ENCODE results near the gene CHST11.

Gene CHST11

DNA sequence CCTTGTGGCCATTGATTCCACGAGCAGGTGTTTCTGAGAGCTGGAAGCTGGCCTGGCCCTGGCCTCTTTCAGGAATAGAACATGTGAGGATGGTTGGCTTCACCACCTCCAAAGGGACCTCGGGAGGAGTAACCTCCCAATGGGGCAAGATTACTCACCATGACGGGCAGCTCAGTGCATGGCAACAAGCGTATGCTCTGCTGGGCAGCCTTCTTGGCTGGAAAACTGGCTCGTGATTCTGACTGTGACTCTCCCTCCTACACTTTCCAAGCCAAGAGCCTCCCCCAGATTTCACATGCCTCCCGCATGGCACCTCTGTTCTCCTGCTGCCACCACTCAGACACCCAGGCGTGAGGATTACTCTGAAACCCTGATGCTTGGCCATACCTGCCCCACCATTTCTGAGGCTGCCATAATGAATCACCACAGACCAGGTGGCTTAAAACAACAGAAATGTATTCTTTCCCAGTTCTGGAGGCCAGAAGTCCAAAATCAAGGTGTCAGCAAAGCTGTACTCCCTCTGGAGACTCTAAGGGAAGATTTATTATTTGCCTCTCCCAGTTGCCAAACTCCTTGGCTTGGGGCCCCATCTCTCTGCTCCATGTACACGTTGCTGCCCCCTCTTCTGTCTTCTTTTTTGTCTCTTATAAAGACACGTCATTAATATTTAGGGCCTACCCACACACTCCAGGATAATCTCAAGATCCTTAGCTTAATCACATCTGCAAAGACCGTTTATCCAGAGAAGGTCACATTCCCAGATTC, 215.9 kb downstream of the CHST11 start:
- TF ChIP-seq, protein P1, sequence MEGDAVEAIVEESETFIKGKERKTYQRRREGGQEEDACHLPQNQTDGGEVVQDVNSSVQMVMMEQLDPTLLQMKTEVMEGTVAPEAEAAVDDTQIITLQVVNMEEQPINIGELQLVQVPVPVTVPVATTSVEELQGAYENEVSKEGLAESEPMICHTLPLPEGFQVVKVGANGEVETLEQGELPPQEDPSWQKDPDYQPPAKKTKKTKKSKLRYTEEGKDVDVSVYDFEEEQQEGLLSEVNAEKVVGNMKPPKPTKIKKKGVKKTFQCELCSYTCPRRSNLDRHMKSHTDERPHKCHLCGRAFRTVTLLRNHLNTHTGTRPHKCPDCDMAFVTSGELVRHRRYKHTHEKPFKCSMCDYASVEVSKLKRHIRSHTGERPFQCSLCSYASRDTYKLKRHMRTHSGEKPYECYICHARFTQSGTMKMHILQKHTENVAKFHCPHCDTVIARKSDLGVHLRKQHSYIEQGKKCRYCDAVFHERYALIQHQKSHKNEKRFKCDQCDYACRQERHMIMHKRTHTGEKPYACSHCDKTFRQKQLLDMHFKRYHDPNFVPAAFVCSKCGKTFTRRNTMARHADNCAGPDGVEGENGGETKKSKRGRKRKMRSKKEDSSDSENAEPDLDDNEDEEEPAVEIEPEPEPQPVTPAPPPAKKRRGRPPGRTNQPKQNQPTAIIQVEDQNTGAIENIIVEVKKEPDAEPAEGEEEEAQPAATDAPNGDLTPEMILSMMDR (IDR thresholded peaks at IDR 0.05), result no peak

DNA sequence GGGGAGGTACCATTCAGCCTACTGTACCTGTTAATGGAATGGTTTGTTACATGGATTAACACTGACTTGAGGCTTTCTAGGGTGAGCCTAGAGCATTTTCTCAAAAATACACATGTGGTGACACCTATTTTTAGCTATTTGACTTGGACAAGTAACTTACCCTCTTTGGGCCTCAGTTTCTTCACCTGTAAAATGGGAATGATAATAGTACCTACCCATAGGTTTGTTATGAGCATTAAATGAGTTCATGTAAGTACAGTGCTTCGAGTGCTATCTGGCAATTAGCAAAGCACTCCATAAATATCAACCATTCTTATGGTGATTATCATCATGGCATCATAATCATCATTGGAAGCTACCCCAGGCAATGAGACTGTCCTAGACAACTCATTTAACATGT, 216.5 kb downstream of the CHST11 start:
- TF ChIP-seq, protein P1 (IDR thresholded peaks at IDR 0.05), result no peak

DNA sequence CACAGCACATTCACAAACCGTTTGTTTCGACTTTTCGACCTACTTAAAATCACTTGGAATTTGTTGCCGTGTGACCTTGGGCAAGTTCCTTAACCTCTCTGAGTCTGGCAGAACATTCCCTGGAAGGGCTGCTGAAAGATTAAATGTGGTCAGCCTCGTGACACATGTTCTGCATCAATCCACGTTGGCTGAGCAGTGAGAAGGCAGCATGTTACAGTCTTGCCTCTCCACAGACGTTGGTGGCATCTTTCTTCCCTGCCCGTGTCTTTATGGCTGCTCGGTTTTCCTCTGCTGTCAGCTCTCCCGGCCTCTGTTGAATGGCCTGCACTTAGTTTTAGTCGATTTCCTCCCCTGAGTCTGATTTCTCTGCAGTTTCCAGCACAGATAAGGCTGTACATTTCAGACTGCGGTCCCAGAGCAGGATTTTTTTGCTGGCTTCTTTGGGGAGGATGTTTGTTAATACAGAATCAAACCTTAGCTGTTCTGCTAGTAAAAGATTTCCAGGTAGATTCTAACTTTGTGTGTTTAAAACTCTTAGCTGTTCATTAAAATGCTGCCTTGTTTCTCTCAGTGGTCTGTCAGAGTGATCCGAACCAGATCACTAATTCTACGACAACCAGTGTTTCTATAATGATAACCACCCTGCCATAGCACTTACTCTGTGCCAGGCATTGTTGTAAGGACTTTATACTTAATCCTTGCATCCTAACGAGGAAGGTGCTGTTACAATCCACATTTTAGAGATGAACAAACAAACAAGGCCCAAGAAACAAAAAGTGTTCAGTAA, 217.1 kb downstream of the CHST11 start:
- TF ChIP-seq, protein P1 (IDR thresholded peaks at IDR 0.05), result no peak

DNA sequence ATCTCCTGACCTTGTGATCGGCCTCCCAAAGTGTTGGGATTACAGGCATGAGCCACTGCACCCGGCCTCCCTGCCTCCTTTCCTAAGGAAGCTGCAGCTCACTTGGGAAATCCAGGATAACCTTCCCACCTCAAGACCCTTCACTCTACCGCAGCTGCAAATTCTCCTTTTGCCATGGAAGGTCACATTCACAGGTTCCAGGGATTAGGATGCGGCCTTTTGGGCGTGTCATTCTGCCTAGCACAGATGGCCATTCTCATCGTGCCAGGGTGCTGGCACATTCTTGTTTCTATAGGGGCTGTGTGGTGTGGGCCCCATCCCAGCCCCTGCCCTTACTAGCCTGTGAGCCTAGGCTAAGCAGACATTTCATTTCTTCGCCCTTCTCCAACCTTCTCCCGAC, 219.9 kb downstream of the CHST11 start:
- TF ChIP-seq, protein P1 (IDR thresholded peaks at IDR 0.05), result no peak

DNA sequence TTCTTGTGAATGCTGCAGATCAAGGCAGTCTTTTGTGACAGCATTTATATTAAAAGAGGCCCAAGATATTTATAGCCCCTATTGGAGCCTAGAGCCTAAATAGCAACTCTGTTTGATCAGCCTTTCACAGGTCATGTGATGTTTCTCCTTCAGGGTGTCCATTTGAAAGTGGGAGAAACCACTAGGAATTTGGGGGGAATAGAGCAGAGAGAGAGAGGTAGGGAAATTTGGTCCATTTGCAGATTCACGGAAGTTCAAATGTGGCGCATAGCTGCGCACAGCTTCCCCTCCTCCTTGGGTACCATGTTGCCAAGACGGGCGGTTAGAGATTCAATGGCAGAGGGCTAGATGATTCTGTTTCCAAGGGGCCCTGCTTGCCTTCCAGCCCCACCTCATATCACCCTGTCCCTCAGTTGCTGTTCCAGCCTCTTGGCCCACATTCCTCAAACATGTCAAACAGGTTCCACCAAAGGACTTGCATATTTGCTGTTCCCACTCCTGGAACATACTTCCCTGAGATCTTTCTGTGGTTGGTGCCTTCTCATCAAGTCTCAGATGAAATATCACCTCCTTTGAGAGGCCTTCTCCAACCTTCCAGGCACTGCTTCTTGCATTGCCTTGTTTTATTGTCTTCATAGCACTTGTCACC, 220.8 kb downstream of the CHST11 start:
- TF ChIP-seq, protein P1 (IDR thresholded peaks at IDR 0.05), result no peak

DNA sequence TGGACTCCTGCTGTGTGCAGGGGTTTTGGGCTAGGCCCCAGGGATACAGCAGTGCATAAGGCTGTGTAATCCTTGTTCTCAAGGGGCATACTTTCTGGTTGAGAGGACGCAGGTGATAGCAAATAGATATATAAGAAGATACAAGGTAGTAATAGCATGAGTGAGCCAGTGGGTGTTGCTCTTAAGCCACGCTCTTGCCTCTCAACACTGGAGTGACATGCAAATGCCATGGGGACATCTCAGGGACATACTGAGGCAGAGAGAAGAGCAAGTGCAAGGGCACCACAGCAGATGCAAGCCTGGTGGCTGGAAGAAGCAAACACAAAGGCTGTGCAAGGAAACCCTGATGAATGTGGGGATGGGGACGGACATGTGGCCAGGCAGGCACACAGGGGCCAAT, 223.3 kb downstream of the CHST11 start:
- TF ChIP-seq, protein P1 (IDR thresholded peaks at IDR 0.05), result no peak; the same call in 1 of the 2 replicates

DNA sequence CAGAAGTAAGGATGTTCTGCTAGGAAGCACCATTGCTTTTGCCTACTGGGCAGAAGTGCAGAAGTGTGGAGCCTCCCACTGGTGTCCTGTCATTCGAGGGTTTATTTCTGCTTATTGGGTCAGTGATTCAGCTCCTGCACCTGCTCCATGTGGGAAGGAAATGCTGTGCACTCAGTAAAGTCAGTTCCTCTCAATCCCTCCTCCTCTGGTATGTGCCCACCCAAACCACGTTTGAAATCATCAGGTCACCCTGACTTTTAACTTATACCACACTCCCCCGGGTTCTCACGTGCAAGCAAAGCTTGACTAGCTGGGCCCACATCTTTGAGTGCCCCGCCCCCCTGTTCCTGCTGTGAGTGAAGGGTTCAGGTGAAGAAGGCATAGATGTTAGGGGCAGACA, 223.7 kb downstream of the CHST11 start:
- TF ChIP-seq, protein P1 (IDR thresholded peaks at IDR 0.05), result no peak
